ENCODE results near the gene CACNA2D1.

The CACNA2D1 gene

DNA sequence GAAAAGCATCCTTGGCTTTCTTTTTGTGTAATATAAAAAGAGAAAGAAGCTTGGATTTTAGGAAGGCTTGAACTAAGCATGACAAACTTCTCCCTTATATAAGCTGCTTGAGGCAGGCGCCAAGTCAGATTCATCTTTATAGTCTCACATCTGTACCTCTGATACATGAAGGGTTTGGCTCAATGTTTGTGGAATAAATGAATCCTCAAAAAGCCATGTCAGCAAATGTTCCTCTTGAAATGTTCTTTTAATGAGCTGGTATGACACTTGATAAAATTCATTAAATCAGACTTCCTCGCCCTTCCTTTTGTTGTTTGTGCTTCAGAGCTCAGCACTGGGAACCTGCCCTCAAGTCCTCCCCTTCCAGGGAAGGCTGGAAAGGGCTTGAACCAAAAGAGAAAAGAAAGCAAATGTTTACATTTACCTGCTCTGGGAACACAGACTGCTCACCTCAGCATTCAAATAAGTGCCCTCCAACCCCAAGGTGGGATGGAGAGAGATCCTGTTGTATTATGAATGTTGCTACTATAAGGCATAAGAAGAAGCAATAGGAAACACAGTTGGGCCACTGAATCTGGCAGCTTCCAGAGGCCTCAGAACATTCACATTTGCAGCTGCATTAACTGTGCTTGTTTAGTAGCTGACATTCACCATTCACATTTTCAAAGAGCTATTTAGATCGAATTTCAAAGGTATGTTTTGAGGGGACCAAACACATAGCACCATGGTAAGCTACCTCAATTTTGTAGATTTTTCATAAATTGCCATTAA lies 212.6 kb downstream of the CACNA2D1 start:
- DNase-seq (ENCODE audit: low read depth in 3 of 3), result no peak

- DNase-seq (ENCODE audit: low read depth in 3 of 3), result no peak
Measured at GRCh38 chr7:82229164-82229563, 214.4 kb downstream of the CACNA2D1 start.

GRCh38 chr7:82226191-82226590 lies 217.4 kb downstream of the CACNA2D1 start:
- no peak for DNase-seq (ENCODE audit: low read depth in 3 of 3)

DNA sequence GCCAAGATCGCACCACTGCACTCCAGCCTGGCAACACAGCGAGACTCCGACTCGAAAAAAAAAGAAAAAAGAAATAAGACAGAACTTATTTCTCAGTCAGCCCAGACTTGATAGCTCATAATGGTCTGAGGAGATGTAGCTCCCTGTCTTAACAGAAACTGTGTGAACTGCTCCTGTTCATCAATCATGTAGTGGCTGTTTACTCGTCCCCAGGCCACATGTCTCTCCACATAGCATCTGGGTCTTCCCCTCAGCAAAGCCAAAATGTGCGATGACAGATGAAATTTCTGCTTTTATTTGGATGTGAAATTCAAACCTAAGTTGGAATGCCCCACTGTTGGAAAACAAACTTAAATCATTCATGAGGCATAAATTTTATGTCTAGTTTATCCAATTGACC lies 219.0 kb downstream of the CACNA2D1 start:
- no peak for DNase-seq (ENCODE audit: low read depth in 3 of 3)

GRCh38 chr7:82223580-82223979 lies 220.0 kb downstream of the CACNA2D1 start:
- no peak for DNase-seq (ENCODE audit: low read depth in 3 of 3)

- DNase-seq (ENCODE audit: low read depth in 3 of 3), result no peak
Measured at GRCh38 chr7:82221152-82221674, 222.4 kb downstream of the CACNA2D1 start.

- no peak for DNase-seq (ENCODE audit: low read depth in 3 of 3)
Measured at GRCh38 chr7:82212466-82212865, 231.1 kb downstream of the CACNA2D1 start.

GRCh38 chr7:82211333-82211732 lies 232.2 kb downstream of the CACNA2D1 start:
- no peak for DNase-seq (ENCODE audit: low read depth in 3 of 3)

GRCh38 chr7:82210416-82211184 lies 233.0 kb downstream of the CACNA2D1 start:
- DNase-seq (ENCODE audit: low read depth in 3 of 3), result no peak

GRCh38 chr7:82209179-82209747 lies 234.3 kb downstream of the CACNA2D1 start:
- no peak for DNase-seq (ENCODE audit: low read depth in 3 of 3)

GRCh38 chr7:82204694-82205093 lies 238.9 kb downstream of the CACNA2D1 start:
- no peak for DNase-seq (ENCODE audit: low read depth in 3 of 3)

DNA sequence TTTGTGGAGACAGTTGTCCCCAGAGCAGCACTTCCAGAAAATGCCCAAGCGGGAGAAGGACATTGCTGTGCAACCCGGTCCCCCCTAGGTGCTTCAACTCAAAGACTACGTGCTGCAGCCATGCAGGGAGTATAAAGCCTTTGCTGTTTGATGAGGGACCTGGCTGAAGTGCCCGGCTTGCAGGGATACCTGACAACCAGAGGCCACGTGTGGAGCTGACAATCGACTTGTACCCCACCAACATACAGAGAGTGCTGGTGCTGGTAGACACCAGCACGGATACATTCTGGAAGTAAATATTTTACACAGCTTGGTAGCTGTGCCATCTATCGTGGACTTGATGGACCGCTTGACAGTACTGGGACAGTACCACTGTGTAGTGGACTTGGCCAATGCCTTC lies 240.6 kb downstream of the CACNA2D1 start:
- DNase-seq (ENCODE audit: low read depth in 3 of 3), result no peak

- no peak for DNase-seq (ENCODE audit: low read depth in 3 of 3)
Measured at GRCh38 chr7:82202107-82202506, 241.5 kb downstream of the CACNA2D1 start.

- DNase-seq (ENCODE audit: low read depth in 3 of 3), result no peak
Measured at GRCh38 chr7:82200601-82201000, 243.0 kb downstream of the CACNA2D1 start.

DNA sequence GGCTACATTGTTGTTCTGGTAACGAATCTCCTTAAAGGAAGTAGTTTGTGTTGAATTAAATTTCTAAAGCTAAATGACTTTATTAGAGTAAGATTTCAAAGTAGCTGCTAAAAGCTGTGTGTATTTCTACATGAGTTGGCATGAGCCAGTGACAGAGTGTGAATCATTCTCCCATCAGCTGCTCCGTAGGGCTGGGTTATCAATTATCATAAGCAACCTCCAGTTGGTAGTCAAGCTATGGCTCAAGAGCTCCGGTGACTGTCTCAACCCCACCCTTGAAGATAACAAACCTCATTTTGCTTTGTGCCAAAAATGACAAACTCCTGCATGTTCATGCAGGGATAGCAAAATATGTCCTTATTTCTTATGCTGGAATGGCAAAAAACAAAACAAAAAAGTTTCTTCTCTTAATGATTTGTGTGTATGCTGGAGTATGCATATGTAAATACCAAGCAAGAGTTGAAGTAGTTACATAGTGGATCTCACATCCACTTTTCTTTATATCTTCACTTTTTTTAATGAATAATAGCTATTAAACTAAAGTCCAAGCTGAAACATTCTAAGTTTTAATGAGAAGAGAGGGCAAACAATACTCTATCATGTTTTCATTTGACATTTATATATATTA lies 249.4 kb downstream of the CACNA2D1 start:
- DNase-seq (ENCODE audit: low read depth in 3 of 3), result no peak

DNA sequence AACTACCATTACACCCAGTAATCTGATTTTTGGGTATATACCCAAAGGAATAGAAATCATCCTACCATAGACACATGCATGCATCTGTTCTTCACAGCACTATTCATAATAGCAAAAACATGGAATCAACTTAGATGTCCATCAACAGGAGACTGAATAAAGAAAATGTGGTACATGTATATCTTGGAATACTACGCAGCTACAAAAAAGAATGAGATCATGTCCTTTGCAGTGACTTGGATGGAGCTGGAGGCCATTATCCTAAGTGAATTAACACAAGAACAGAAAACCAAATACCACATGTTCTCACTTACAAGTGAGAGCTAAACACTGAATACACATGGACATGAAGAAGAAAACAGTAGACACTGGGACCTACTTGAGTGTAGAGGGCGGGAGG lies 254.9 kb downstream of the CACNA2D1 start:
- DNase-seq (ENCODE audit: low read depth in 3 of 3), result no peak

DNA sequence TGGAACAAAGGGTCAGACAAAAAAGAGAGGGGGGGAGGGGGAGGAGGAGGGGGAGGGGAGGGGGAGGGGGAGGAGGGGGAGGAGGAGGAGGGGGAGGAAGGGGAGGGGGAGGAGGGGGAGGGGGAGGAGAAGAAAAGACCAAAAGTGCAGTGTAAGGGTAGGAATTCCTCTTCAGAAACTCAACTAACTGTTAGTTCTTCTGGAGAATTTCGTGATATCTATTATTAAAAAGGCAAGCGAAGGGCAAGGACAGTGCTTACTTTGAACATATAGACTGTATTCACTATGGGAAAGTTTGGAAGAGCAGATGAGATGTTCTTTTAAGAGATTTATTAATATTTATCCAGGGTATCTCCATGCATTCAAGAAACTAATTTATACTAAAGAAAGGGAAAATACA lies 258.1 kb downstream of the CACNA2D1 start:
- DNase-seq (ENCODE audit: low read depth in 3 of 3), result no peak

DNA sequence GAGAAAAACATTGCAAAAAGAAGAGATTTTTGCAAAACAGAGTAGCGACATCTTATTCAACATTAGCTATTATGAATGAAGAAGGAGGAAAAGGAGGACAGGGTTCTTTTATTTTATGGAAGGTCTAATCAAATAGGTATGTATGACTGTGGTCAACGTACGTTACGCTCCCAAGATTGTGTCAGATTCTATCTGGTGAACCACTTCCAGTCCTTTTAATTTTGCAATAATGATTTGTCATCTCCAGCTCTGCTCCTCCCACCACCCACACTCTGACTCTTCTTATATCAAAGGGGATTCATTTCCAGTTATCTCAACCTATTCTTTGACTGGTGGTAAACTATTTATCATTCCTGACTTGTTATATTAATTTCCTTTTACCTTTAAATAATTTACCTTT lies 259.9 kb downstream of the CACNA2D1 start:
- no peak for DNase-seq (ENCODE audit: low read depth in 3 of 3)

GRCh38 chr7:82179311-82179710 lies 264.3 kb downstream of the CACNA2D1 start:
- DNase-seq (ENCODE audit: low read depth in 3 of 3), result no peak

DNA sequence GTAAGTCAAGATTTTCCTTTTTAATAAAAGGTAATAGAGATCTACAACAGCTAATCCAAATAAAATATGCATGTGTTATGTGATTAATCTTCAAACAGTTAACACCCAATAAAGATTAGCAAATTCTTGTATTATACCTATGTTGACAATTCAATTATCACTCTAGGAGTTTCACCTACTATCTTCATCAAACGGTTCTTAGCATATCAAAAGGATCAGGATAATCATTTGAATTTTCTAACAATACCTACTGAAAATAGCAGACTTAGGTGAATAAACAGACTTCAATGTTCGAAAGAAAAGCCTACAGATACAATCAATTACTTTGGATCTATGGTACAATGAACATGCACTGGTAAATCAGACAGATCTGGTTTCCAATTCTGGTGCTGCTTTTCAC lies 268.3 kb downstream of the CACNA2D1 start:
- DNase-seq (ENCODE audit: low read depth in 3 of 3), result no peak

GRCh38 chr7:82173400-82174021 lies 270.1 kb downstream of the CACNA2D1 start:
- no peak for DNase-seq (ENCODE audit: low read depth in 3 of 3)

DNA sequence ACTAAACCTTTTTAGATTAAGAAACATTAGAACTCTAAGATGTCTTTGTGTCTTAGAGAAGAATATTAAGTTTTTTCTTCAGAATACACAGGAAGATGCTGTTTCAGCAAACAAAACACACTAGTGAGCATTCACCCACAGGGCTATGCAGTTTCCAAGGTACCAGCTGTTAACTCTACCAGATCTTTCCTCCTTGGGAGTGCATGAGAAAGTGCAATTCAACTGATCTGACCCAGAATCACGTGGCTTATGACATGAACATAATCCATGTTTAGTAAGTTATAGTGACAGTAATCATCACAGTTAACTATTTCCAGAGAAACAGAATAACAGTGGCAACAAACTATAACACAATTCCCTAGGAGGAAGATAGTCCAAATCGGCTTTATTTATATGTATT lies 270.7 kb downstream of the CACNA2D1 start:
- no peak for DNase-seq (ENCODE audit: low read depth in 3 of 3)

Measured in stimulated activated CD4-positive, alpha-beta T cell treated with anti-CD3 and anti-CD28 coated beads, TNF-alpha, amount 100 ng/mL, for 24 hours (primary cell).